ENCODE results near the gene CCDC34. TPM values are rescaled to one million over a fixed set of nuclear protein-coding genes. Genes with fewer than 3 reads are reported as not detected.
"Not testable (repeated sequence)": the region's sequence is repeated elsewhere in the genome, so short reads cannot be mapped to it uniquely, and the experiment has no call there.

The CCDC34 gene
- total and polyA plus RNA-seq, 2 of the 4 experiments (the other 2 are of a cell fraction): 2.5 to 4.5 TPM

- H3K9me3 ChIP-seq (ENCODE audit: control insufficient read depth, insufficient read depth, low read length); H3K56ac ChIP-seq (ENCODE audit: extremely low read depth, insufficient read depth, low read length); H3K9me1 ChIP-seq (ENCODE audit: insufficient read depth, low read length); in situ Hi-C loops (cut with MboI; ENCODE audit: low sequenced_read_pairs); intact Hi-C loops (cut with micrococcal nuclease); H2BK120ac ChIP-seq (ENCODE audit: low read depth, low read length); H3K79me1 ChIP-seq (ENCODE audit: low read depth in 1 of 2, low read length in 2 of 2); ATAC-seq (ENCODE audit: low read depth); H4K5ac ChIP-seq (ENCODE audit: low read depth, low read length); H2AK9ac ChIP-seq (replicated peaks; ENCODE audit: low read depth, low read length, poor library complexity); H2BK5ac ChIP-seq (ENCODE audit: low read depth, low read length, poor library complexity, severe bottlenecking); H3K4me3 ChIP-seq (ENCODE audit: insufficient read depth, low read depth, low read length); H3K9ac ChIP-seq (ENCODE audit: low read depth, low read length); H3K4me2 ChIP-seq (ENCODE audit: low read depth, low read length); H3K23ac ChIP-seq (ENCODE audit: low read depth, low read length); dilution Hi-C loops (cut with HindIII; ENCODE audit: low sequenced_read_pairs, unreplicated experiment); H3K36me3 ChIP-seq (ENCODE audit: control insufficient read depth, insufficient read depth, low read length); H2AFZ ChIP-seq (replicated peaks; ENCODE audit: low read length, poor library complexity); H4K20me1 ChIP-seq (ENCODE audit: insufficient read depth, low read length); H3K4me1 ChIP-seq (ENCODE audit: control insufficient read depth, insufficient read depth, low read length); H2BK15ac ChIP-seq (ENCODE audit: low read depth, low read length); DNase-seq; BruUV-seq (replicated peaks); H4K91ac ChIP-seq (ENCODE audit: insufficient read depth, low read depth, low read length); H2AK5ac ChIP-seq (ENCODE audit: low read depth, low read length); CTCF ChIA-PET; H3K27ac ChIP-seq (ENCODE audit: insufficient read depth, low read length); H4K8ac ChIP-seq (ENCODE audit: low read depth in 2 of 2, low read length in 2 of 2); H3K4ac ChIP-seq (ENCODE audit: low read depth, low read length); POLR2A ChIA-PET (ENCODE audit: unreplicated experiment); H3K27me3 ChIP-seq (ENCODE audit: control insufficient read depth, insufficient read depth, low read length); H2BK20ac ChIP-seq (ENCODE audit: low read depth, low read length); H3K18ac ChIP-seq (ENCODE audit: low read depth, low read length); H3K14ac ChIP-seq (replicated peaks; ENCODE audit: low read depth, low read length): not testable (repeated sequence)
- WGBS, 2 experiments (ENCODE audit: extremely low coverage in 2 of 2, insufficient read length in 1 of 2): 100% methylated on average over 1 of the region's 4 CpGs; no CpG with 5 or more reads in 1 of the 2 experiments
Measured at GRCh38 chr11:27334764-27335163, 28.3 kb downstream of the CCDC34 start.

All from IMR-90 (cell line).